NOMO-1 treated with DMSO at 0.1 percent for 48 hours (cell line): ENCODE results near the gene PPP3CA.
"Not testable (repeated sequence)": the region's sequence is repeated elsewhere in the genome, so short reads cannot be mapped to it uniquely, and the experiment has no call there.

ENCODE experiments used
- DNase-seq: peaks from one replicate; lab custom pipeline; 2025; ENCODE audit not compliant: unreplicated experiment; lab: John Stamatoyannopoulos, UW

Gene PPP3CA

GRCh38 chr4:101152521-101152920 lies 194.8 kb downstream of the PPP3CA start:
- no peak for DNase-seq

DNA sequence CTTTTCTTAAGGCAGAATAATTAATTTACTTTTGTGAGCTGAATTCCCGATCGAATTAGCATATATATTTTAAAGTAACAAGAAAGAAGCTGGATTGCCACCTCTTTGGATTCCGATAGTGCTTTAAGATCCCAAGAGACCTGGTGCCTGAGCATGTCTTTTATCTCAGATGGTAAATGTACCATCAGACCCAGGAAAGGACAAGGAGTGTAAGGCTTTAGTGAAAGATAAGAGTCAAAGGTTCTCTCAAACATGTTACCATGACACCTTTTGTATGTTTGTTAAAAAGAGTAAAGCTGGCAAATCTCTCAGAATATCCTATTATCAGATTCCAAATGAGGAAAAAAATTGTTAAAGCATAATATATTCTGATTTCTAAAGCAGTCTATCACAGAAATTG lies 198.8 kb downstream of the PPP3CA start:
- DNase-seq = no peak

DNA sequence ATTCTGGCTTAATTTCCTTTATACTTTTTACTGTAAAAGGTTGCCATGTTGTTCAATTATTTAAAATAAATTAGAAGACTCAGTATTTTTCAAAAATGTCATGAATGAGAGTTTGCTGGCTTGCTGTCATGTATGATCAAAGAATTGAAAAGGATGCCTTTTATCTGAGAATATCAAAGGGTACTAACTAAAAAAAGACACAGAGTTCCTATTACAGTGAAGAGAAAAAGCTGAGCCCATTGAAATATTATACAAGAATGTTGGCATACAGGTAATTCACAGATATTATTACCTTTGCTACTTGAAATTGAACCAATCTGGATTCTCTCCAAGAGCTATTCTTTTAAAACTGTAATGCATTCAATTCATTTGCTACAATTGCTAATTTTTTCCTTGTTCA lies 200.0 kb downstream of the PPP3CA start:
- no peak for DNase-seq

DNA sequence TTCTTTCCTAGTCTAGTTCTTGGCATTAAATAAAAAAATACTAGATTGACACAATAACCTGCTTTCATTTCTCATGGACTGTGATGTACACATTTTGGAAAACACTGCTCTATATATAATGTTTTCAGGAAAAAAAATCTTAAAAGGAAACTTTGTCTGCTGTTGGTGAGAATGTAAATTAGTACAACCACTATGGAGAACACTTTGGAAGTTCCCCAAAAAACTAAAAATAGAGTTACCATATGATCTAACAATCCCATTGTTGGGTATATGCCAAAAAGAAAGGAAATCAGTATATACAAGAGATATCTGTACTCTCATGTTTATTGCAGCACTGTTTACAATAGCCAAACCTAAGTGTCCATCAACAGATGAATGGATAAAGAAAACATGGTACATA lies 202.3 kb downstream of the PPP3CA start:
- DNase-seq = no peak

- DNase-seq = no peak
These were observed 205.1 kb downstream of the PPP3CA start for GRCh38 chr4:101142259-101142658.

- DNase-seq = peak; percentile 26
These were observed 205.5 kb downstream of the PPP3CA start for GRCh38 chr4:101141855-101142254.

DNA sequence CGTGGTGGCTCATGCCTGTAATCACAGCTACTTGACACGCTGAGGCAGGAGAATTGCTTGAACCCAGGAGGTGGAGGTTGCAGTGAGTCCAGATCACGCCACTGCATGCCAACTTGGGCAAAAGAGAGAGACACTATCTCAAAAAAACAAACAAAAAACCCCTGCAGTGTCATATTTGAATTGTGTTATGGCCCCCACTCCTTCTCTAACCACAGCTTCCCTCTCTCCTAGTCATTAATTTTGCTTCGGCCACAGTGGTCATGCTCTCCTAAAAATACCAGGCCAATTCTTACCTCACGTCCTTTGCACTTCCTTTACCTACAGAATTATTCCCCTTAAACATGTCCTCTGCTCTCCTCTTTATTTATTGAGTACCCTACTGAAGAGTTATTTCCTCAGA lies 206.1 kb downstream of the PPP3CA start:
- DNase-seq = peak; percentile 74

GRCh38 chr4:101140228-101140627 lies 207.1 kb downstream of the PPP3CA start:
- DNase-seq = no peak

DNA sequence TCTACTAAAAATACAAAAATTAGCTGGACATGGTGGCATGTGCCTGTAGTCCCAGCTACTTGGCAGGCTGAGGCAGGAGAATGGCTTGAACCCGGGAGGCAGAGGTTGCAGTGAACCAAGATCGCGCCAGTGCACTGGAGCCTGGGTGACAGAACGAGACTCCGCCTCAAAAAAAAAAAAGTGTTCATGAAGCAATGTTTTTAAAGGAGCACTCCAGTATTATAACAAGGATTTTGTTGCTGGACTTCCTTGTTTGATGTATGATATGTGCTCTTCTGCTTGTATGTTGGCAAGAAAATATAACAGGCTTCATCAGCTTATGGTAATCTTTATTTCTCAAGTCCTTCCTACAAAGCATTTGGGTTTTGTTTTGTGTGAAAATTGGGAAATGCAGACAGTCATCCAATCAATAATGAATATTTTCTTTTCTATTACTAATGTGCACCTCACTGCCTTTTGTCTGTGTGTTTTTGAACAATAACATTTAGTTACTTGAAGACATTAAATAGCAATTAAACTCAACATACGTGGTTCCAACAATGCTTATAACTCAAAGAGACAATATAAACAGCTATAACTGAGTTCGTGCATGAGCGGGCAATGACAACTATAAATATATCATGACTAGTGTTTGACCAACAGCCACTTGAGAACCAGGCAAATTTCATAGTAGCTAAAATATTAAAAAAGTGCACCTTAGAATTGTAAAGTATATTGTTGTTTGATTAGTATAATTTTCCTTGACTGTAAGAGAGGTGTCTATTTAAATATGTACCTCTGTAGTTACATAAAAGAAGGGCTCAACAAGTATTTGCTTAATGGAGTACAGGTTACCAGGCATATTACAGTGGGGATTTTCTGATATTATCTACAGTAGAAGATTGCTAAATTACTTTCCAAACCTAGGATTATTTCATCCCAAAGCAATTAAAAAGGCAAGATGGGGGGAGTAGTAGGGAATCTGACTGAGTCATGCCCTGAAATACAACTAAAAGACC lies 210.7 kb downstream of the PPP3CA start:
- DNase-seq = peak; percentile 8

GRCh38 chr4:101135371-101136010 lies 211.8 kb downstream of the PPP3CA start:
- peak; percentile 30 for DNase-seq

- DNase-seq = not testable (repeated sequence)
These were observed 216.3 kb downstream of the PPP3CA start for GRCh38 chr4:101131058-101131457.

DNA sequence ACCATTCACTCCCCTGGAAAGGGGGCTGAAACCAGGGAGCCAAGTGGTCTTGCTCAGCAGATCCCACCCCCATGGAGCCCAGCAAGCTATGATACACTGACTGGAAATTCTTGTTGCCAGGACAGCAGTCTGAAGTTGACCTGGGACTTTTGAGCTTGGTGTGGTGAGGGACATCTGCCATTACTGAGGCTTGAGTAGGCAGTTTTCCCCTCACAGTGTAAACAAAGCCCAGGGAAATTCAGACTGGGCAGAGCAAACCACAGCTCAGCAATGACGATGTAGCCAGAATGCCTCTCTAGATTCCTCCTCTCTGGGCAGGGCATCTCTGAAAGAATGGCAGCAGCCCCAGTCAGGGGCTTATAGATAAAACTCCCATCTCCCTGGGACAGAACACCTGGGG lies 218.4 kb downstream of the PPP3CA start:
- not testable (repeated sequence) for DNase-seq

- DNase-seq = no peak
These were observed 218.9 kb downstream of the PPP3CA start for GRCh38 chr4:101128473-101128872.

GRCh38 chr4:101127176-101127790 lies 220.0 kb downstream of the PPP3CA start:
- no peak for DNase-seq

DNA sequence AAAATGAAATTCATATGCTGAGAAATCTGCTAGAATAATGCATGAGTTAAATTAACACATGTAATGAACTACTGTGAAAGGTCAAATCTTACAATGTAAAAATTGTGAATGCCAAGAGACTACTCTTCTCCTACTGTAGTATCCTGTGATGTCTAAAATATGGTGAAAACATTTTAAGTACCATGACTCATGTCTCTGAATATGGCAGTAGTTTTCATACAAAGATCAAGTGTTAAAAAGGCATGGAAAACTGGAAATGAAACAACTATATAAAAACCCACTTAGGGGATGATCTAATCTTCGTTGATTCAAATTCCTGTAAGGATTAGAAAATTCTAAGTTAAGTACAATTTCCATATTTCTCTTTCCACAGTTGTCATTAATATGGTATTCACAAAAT lies 221.3 kb downstream of the PPP3CA start:
- no peak for DNase-seq

DNA sequence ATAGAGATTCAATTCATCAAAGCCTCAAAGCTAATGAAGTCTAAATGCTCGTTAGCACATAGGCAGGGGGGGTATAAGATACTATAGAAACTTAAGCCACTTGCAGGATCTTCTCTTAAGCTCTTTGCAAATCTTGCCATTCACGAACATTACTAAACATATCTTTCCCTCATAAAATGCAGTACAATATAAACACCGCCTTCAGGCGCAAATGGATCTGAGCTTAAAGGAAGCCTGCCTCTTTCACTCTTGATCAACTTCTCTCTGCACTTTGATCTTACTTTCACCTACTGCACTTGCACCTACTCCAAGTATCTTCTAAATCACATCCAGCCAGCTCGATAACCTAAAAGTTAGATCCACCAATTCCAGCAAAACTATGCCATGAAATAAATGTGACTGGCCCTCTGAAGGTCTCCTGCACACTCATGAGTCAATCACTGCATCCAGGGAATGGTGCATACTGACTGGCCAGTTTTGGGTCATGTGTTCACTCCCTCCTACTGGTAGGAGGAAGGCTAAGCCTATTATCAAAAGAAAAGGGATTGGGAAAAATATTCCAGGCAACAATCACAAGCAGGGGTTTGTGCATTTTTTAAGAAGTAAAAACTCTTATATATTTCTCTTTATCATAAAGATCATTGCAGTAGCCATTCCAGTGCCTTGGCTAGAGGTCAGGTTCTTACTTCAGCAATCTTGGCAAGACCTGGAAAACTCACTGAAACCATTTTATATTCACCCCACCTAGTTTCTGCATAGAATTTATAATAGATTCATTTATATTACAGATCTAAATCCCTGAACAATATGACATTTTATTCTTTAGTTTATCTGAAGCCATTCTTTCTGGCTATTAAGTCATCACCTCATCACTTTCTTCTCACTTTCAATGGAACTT lies 222.0 kb downstream of the PPP3CA start:
- DNase-seq = no peak

DNA sequence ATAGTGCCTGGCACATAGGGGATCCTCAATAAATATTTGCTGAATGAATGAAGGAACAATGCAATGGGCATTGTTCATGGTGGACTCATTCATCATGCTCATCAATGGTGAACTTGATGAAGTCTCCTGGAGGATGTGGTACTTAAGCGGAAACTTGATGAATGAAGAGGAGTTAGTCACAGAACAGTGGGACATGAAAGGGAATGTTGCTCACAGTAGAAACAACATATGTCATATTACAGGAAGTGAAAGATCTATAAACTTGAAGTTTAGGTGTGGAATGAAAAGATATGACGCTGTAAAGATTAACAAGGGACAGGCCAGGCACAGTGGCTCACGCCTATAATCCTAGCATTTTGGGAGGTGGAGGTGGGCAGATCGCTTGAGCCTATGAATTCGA lies 224.1 kb downstream of the PPP3CA start:
- no peak for DNase-seq

- no peak for DNase-seq
These were observed 225.3 kb downstream of the PPP3CA start for GRCh38 chr4:101122019-101122418.

- DNase-seq = no peak
These were observed 228.2 kb downstream of the PPP3CA start for GRCh38 chr4:101119141-101119540.

GRCh38 chr4:101118617-101119016 lies 228.7 kb downstream of the PPP3CA start:
- no peak for DNase-seq

GRCh38 chr4:101115887-101116286 lies 231.4 kb downstream of the PPP3CA start:
- DNase-seq = no peak
